HG03159 (cell line): ENCODE measurements around the gene EXOC8.
A peak's percentile ranks its signal among the peaks of the same experiment; 100 is the strongest.

Source experiments
- ATAC-seq: cut with Tn5 transposase; IDR thresholded peaks from one replicate; pipeline ENCODE4 v1.9.1; 2021; ENCODE audit warnings: mild to moderate bottlenecking, moderate library complexity; ENCODE audit not compliant: unreplicated experiment

Gene EXOC8

GRCh38 chr1:231337472-231338269 is at the start of gene EXOC8:
EXOC8 (minus strand) TSS chr1:231337852; CDS start chr1:231337745, 107 bp downstream.
- ATAC-seq, result peak; percentile 69

GRCh38 chr1:231386466-231386865 is 48.8 kb upstream of the EXOC8 start:
- ATAC-seq, result no peak

GRCh38 chr1:231385416-231385748 is 47.7 kb upstream of the EXOC8 start:
- ATAC-seq, result no peak

- ATAC-seq, result no peak
These were observed 47.2 kb upstream of the EXOC8 start for GRCh38 chr1:231384696-231385415.

GRCh38 chr1:231383159-231383860 is 45.7 kb upstream of the EXOC8 start:
- ATAC-seq, result no peak

GRCh38 chr1:231382426-231382825 is 44.8 kb upstream of the EXOC8 start:
- no peak for ATAC-seq

GRCh38 chr1:231381729-231382128 is 44.1 kb upstream of the EXOC8 start:
- ATAC-seq, result no peak

- ATAC-seq, result peak; percentile 53
These were observed 39.4 kb upstream of the EXOC8 start for GRCh38 chr1:231376875-231377549.

- no peak for ATAC-seq
These were observed 38.4 kb upstream of the EXOC8 start for GRCh38 chr1:231376101-231376500.

GRCh38 chr1:231374394-231374793 is 36.7 kb upstream of the EXOC8 start:
- no peak for ATAC-seq

- ATAC-seq, result no peak
These were observed 34.8 kb upstream of the EXOC8 start for GRCh38 chr1:231372501-231372900.

GRCh38 chr1:231369282-231369681 is 31.6 kb upstream of the EXOC8 start:
- no peak for ATAC-seq

GRCh38 chr1:231364192-231364591 is 26.5 kb upstream of the EXOC8 start:
- no peak for ATAC-seq

- ATAC-seq, result no peak
These were observed 26.0 kb upstream of the EXOC8 start for GRCh38 chr1:231363624-231364023.

GRCh38 chr1:231362325-231362724 is 24.7 kb upstream of the EXOC8 start:
- no peak for ATAC-seq

- ATAC-seq, result no peak
These were observed 21.5 kb upstream of the EXOC8 start for GRCh38 chr1:231359113-231359512.

- peak; percentile 86 for ATAC-seq
These were observed 20.2 kb upstream of the EXOC8 start for GRCh38 chr1:231357831-231358354.

- no peak for ATAC-seq
These were observed 19.6 kb upstream of the EXOC8 start for GRCh38 chr1:231357187-231357772.

- ATAC-seq, result no peak
These were observed 17.5 kb upstream of the EXOC8 start for GRCh38 chr1:231355171-231355570.

- no peak for ATAC-seq
These were observed 16.8 kb upstream of the EXOC8 start for GRCh38 chr1:231354330-231355020.
